SK-N-MC (cell line): ENCODE measurements around the gene DYNC2H1.

Experiments
- EZH2 ChIP-seq: fragments of 200-600 bp; sonication (generic); IDR thresholded peaks from one replicate; pipeline ENCODE4 v1.6.1; 2017; ENCODE audit warnings: antibody characterized with exemption
- POLR2AphosphoS5 ChIP-seq: IDR thresholded peaks from 2 replicates; pipeline ENCODE4 v1.6.1; 2012; ENCODE audit warnings: mild to moderate bottlenecking, low read depth, low read length, borderline replicate concordance

- TF ChIP-seq POLR2AphosphoS5 (no peak), EZH2 (no peak)
These were observed 66.4 kb downstream of the DYNC2H1 start for GRCh38 chr11:103175461-103176129.
